ENCODE measurements around the gene ZNF773.
"Not testable (repeated sequence)": the region's sequence is repeated elsewhere in the genome, so short reads cannot be mapped to it uniquely, and the experiment has no call there.

The ZNF773 gene
- long read RNA-seq, transcript ZNF773-204 (4 exons, 2,019 nt) = major isoform, 26 of 70 reads
- long read RNA-seq, transcript ZNF773-201 (4 exons, 2,206 nt) = minor isoform, 16 of 70 reads
- long read RNA-seq, partial matches to known transcripts = 3 of 70 reads
- long read RNA-seq, other reads (novel, unspliced or antisense) = 25 of 70 reads

- TF ChIP-seq GABPA (IDR thresholded peaks at IDR 0.05; ENCODE audit: low read depth) = peak; percentile 93
- peak; percentile 7; the same call in 1 of the 2 replicates for TF ChIP-seq SPI1 (IDR thresholded peaks at IDR 0.05; ENCODE audit: borderline replicate concordance, low read depth)
- TF ChIP-seq POLR2AphosphoS5 (IDR thresholded peaks at IDR 0.05; ENCODE audit: low read depth) = peak; percentile 81; the same call in 1 of the 2 replicates
- peak; percentile 95 to 96 for DNase-seq (ENCODE audit: low read depth in 1 of 2, low spot score in 1 of 2)
- Histone ChIP-seq H3K4me3 (replicated peaks; ENCODE audit: insufficient read depth, low read length) (peak within 1 kb of the TSS; percentile 66), H3K27ac (replicated peaks) (peak within 1 kb of the TSS; percentile 92)
- H3K27me3 ChIP-seq (ENCODE audit: insufficient read depth, poor library complexity, severe bottlenecking) = not testable (repeated sequence)
These were observed at the start of gene ZNF773 for GRCh38 chr19:57499680-57500395. Gene ZNF773 (plus strand): TSS chr19:57499938. CDS start chr19:57500081, 143 bp downstream.

DNA sequence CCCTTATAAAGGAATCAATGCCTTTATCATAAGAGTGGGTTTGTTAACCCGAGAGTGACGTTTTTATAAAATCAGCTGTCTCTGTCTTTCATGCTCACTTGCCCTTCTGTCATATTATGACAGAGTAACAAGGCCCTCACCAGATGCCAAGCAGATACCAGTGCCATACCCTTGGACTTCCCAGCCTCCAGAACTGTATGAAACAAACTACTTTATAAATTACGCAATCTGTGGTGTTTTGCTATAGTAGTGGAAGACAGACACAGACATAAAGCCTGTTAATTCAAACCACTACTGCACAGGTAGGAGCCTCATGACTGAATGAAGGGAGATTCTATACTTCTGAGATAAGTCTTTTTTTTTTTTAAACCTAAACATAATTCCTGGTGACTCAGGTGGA, 47.4 kb upstream of the ZNF773 start:
- Histone ChIP-seq H3K27me3 (ENCODE audit: insufficient read depth, poor library complexity, severe bottlenecking) (no peaks in the 10 kb centered on the region), H3K4me3 (replicated peaks; ENCODE audit: insufficient read depth, low read length) (no peak overlapping the region), H3K27ac (replicated peaks) (no peak overlapping the region)
- no peak for DNase-seq (ENCODE audit: low read depth in 1 of 2, low spot score in 1 of 2)
- TF ChIP-seq, protein P1, sequence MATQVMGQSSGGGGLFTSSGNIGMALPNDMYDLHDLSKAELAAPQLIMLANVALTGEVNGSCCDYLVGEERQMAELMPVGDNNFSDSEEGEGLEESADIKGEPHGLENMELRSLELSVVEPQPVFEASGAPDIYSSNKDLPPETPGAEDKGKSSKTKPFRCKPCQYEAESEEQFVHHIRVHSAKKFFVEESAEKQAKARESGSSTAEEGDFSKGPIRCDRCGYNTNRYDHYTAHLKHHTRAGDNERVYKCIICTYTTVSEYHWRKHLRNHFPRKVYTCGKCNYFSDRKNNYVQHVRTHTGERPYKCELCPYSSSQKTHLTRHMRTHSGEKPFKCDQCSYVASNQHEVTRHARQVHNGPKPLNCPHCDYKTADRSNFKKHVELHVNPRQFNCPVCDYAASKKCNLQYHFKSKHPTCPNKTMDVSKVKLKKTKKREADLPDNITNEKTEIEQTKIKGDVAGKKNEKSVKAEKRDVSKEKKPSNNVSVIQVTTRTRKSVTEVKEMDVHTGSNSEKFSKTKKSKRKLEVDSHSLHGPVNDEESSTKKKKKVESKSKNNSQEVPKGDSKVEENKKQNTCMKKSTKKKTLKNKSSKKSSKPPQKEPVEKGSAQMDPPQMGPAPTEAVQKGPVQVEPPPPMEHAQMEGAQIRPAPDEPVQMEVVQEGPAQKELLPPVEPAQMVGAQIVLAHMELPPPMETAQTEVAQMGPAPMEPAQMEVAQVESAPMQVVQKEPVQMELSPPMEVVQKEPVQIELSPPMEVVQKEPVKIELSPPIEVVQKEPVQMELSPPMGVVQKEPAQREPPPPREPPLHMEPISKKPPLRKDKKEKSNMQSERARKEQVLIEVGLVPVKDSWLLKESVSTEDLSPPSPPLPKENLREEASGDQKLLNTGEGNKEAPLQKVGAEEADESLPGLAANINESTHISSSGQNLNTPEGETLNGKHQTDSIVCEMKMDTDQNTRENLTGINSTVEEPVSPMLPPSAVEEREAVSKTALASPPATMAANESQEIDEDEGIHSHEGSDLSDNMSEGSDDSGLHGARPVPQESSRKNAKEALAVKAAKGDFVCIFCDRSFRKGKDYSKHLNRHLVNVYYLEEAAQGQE (IDR thresholded peaks at IDR 0.05; ENCODE audit: insufficient replicate concordance, low read depth) = no peak
- TF ChIP-seq POLR2AphosphoS5 (IDR thresholded peaks at IDR 0.05; ENCODE audit: low read depth) (no peak), GABPA (IDR thresholded peaks at IDR 0.05; ENCODE audit: low read depth) (no peak)
- TF ChIP-seq, protein P2, sequence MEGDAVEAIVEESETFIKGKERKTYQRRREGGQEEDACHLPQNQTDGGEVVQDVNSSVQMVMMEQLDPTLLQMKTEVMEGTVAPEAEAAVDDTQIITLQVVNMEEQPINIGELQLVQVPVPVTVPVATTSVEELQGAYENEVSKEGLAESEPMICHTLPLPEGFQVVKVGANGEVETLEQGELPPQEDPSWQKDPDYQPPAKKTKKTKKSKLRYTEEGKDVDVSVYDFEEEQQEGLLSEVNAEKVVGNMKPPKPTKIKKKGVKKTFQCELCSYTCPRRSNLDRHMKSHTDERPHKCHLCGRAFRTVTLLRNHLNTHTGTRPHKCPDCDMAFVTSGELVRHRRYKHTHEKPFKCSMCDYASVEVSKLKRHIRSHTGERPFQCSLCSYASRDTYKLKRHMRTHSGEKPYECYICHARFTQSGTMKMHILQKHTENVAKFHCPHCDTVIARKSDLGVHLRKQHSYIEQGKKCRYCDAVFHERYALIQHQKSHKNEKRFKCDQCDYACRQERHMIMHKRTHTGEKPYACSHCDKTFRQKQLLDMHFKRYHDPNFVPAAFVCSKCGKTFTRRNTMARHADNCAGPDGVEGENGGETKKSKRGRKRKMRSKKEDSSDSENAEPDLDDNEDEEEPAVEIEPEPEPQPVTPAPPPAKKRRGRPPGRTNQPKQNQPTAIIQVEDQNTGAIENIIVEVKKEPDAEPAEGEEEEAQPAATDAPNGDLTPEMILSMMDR (IDR thresholded peaks at IDR 0.05; ENCODE audit: insufficient read depth, low read length) = no peak

- no peaks in the 10 kb centered on the region for H3K27me3 ChIP-seq (ENCODE audit: insufficient read depth, poor library complexity, severe bottlenecking)
These were observed 33.9 kb upstream of the ZNF773 start for GRCh38 chr19:57465680-57466381.

DNA sequence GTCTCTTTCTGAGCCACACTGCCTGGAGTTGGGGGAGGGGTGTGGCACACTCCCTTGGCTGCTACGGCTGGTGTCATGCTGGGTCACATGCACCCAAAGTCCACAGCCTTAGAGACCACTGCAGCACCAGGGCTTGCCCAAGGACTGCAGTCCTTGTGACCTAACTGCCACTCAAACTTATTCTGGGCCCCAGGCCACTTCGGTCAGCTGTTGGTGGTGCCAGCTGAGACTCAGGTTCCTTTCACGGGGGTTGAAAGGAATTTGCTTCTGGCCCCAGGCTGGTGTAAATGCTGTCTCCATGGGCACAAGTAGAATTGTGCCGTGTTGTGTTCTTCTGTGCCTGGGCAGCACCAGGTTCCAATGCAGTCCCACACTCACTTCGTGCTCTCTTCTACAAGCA, 33.2 kb upstream of the ZNF773 start:
- Histone ChIP-seq H3K27ac (replicated peaks) (no peak overlapping the region), H3K4me3 (replicated peaks; ENCODE audit: insufficient read depth, low read length) (no peak overlapping the region), H3K27me3 (ENCODE audit: insufficient read depth, poor library complexity, severe bottlenecking) (no peaks in the 10 kb centered on the region)
- DNase-seq (ENCODE audit: low read depth in 1 of 2, low spot score in 1 of 2) = no peak
- TF ChIP-seq SPI1 (IDR thresholded peaks at IDR 0.05; ENCODE audit: borderline replicate concordance, low read depth) = no peak
- no peak for TF ChIP-seq GABPA (IDR thresholded peaks at IDR 0.05; ENCODE audit: low read depth)
- TF ChIP-seq, protein P2 (IDR thresholded peaks at IDR 0.05; ENCODE audit: insufficient read depth, low read length) = no peak
- TF ChIP-seq, protein P1 (IDR thresholded peaks at IDR 0.05; ENCODE audit: insufficient replicate concordance, low read depth) = no peak
- TF ChIP-seq POLR2AphosphoS5 (IDR thresholded peaks at IDR 0.05; ENCODE audit: low read depth) = no peak

More at GRCh38 chr19:57465680-57466381, 33.9 kb upstream of the ZNF773 start:
- TF ChIP-seq, protein P2 (IDR thresholded peaks at IDR 0.05; ENCODE audit: insufficient read depth, low read length) = peak; percentile 75
- TF ChIP-seq GABPA (IDR thresholded peaks at IDR 0.05; ENCODE audit: low read depth) = no peak
- Histone ChIP-seq H3K27ac (replicated peaks) (no peak overlapping the region), H3K4me3 (replicated peaks; ENCODE audit: insufficient read depth, low read length) (no peak overlapping the region)
- DNase-seq (ENCODE audit: low read depth in 1 of 2, low spot score in 1 of 2) = peak; percentile 57 to 63

Data from HL-60 (cell line).